ENCODE results near the gene CNTF. TPM values are rescaled to one million over a fixed set of nuclear protein-coding genes. Genes with fewer than 3 reads are reported as not detected.

CNTF gene
- total and polyA plus RNA-seq, 10 of the 15 experiments (the other 5 are each of a cell fraction or from before 2014, with no cell fraction given) = 0.16 to 2.3 (median 0.73) TPM

GRCh38 chr11:58576887-58577471 lies 45.5 kb upstream of the CNTF start (continued):
- 0 out of 2 replicates have a peak, but pooled peaks have one; percentile 37 for TF ChIP-seq ZNF384 (IDR thresholded peaks at IDR 0.05; ENCODE audit: borderline replicate concordance, low read depth, low read length)
- no peak for TF ChIP-seq RUNX3 (IDR thresholded peaks at IDR 0.05; ENCODE audit: low read length)
- TF ChIP-seq HCFC1 (IDR thresholded peaks at IDR 0.05; ENCODE audit: low read length) = no peak
- TF ChIP-seq PAX5 (IDR thresholded peaks at IDR 0.05; ENCODE audit: borderline replicate concordance, low read depth, low read length) = no peak
- no peak for TF ChIP-seq E2F4 (IDR thresholded peaks at IDR 0.05; ENCODE audit: low read depth, low read length)
- TF ChIP-seq YBX1 (IDR thresholded peaks at IDR 0.05) = no peak
- no peak for TF ChIP-seq ETV6 (conservative IDR thresholded peaks at IDR 0.05 in 1 of 2, IDR thresholded peaks at IDR 0.05 in 1 of 2; ENCODE audit: borderline replicate concordance in 1 of 2, low read depth in 1 of 2)
- TF ChIP-seq CTCF (IDR thresholded peaks at IDR 0.05 in 2 of 3, conservative IDR thresholded peaks at IDR 0.05 in 1 of 3; ENCODE audit: control insufficient read depth in 2 of 3, extremely low read depth in 1 of 3, insufficient read depth in 1 of 3, low read depth in 3 of 3, low read length in 3 of 3) = peak; percentile 37 to 60 (median 38); a peak in 5 of 6 replicates
- TF ChIP-seq ZBED1 (IDR thresholded peaks at IDR 0.05; ENCODE audit: borderline replicate concordance) = no peak
- TF ChIP-seq CEBPZ (IDR thresholded peaks at IDR 0.05; ENCODE audit: low read depth, low read length) = no peak
- peak; percentile 26; the same call in 1 of the 2 replicates for TF ChIP-seq POLR2AphosphoS5 (IDR thresholded peaks at IDR 0.05; ENCODE audit: low read length)
- TF ChIP-seq EED (IDR thresholded peaks at IDR 0.05; ENCODE audit: low read depth) = no peak
- TF ChIP-seq ZNF622 (IDR thresholded peaks at IDR 0.05) = no peak
- TF ChIP-seq ZNF217 (IDR thresholded peaks at IDR 0.05) = peak; percentile 19; the same call in 1 of the 2 replicates
- no peak for TF ChIP-seq BMI1 (IDR thresholded peaks at IDR 0.05; ENCODE audit: borderline replicate concordance)
- no peak for TF ChIP-seq SUZ12 (IDR thresholded peaks at IDR 0.05; ENCODE audit: unreplicated experiment)
- TF ChIP-seq LARP7 (IDR thresholded peaks at IDR 0.05) = no peak
- TF ChIP-seq NFXL1 (IDR thresholded peaks at IDR 0.05; ENCODE audit: borderline replicate concordance) = no peak
- no peak for TF ChIP-seq NKRF (conservative IDR thresholded peaks at IDR 0.05)

Data from GM12878 (cell line).